SKM-1 (cell line): ENCODE measurements around the gene SPINK8.
"Not testable (repeated sequence)": the region's sequence is repeated elsewhere in the genome, so short reads cannot be mapped to it uniquely, and the experiment has no call there.

Experiments
- DNase-seq: peaks from one replicate; lab custom pipeline; 2025; ENCODE audit not compliant: unreplicated experiment; lab: John Stamatoyannopoulos, UW

The SPINK8 gene

DNA sequence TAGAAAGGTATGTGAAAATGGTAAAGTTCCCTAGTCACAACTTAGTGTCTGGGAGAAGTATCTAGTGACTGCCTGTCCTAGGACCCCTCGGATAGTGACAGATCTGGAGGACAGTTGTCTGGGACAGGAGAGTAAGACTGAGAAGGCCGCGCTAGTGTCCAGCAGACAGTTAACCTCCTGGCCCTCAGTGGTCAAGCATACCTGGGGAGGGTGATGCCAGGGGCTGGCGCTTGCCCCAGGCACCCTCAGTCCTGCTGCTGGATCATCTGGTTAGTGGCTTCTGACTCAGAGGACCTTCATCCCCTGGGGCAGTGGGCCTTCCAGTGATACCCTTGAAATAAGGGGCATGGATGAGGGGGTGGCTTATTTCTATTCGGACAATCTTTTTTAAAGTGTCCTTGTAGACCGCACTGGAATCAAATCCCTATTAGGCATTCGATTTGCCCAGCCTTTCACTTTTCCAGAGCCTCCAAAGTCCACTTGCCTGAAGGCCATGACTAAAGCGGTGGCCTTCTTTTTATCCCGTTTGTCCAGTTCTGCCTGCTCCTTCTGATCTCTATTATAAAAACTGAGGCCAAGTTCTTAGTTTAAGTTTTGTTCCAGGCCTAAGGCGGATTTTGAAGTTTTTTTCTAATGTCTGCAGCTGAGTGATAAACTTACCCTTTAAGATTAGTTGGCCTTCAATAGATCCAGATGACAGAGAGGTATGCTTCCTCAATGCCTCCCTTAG is 1.6 kb downstream of the SPINK8 start:
- DNase-seq, result not testable (repeated sequence)

DNA sequence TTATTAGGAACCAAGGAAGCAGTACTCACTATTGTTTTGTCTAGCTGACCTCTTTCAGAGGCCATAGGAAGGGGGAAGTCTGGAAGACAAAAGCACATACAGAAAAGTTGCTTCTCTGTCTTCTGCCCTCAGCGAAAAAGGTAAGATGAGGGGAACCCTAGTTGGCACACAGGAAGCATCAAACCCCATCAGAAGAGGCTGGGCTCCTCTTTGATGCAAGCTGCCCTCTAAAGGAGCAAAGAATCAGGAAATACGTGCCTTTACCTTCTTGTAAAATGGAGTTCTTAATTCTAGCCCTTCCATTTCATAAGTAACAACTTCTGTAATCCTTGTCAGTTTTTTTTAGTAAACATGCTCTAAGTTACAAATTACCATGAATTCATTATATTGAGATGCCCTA is 12.5 kb downstream of the SPINK8 start:
- no peak for DNase-seq

DNA sequence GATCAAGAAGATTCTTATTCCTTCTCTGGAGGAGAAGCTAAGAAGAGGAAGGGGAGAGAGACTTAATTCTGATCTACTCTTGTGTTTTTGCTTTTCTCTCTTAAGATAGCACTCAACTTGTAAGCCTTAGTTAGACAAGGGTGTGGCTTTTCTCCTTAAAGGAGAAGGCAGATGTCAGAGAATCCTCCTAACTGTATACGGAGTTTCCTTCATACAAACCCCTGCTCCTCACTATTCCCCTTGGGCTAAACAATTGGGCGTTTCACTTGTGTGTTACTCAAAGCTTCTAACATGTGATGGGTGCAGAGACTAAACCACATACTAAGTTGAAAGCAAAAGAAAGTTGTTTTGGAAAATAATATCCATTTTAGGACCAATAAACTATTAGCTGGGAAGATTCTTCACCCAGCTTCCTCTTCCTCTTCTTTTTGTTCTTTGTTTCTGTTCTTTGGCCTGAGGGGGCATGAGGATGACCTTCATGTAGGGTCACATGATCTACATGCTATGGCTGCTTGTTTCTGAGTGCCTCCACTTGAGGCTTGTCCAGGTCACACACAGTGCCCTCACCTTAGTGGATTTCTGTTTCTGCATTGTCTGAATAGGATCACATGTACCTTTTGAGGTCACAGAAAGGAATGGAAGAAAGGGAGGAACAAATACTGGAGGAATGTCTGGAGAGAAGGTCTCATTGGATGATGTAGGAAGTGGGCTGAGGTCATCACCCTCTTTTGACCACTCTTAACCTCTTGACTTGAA is 14.6 kb downstream of the SPINK8 start:
- no peak for DNase-seq

DNA sequence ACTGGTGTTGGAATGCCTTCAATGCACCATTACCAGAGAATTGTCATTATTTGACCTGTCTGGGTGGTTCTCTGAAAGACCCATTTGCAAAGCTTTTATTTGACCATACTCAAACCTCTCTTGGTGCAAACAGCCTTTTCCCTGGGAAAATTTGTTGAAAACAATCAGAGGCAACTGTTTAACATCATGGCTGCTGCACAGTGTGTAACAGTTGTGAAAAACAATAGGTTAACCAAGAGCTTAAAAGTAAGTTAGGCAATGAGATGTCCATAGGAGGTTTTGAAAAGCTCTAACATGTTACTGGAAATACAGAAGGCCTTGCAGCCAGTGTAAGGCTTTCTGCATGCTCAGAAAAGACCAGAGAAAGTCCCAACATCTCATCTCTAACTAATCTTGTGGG is 18.9 kb downstream of the SPINK8 start:
- no peak for DNase-seq

DNA sequence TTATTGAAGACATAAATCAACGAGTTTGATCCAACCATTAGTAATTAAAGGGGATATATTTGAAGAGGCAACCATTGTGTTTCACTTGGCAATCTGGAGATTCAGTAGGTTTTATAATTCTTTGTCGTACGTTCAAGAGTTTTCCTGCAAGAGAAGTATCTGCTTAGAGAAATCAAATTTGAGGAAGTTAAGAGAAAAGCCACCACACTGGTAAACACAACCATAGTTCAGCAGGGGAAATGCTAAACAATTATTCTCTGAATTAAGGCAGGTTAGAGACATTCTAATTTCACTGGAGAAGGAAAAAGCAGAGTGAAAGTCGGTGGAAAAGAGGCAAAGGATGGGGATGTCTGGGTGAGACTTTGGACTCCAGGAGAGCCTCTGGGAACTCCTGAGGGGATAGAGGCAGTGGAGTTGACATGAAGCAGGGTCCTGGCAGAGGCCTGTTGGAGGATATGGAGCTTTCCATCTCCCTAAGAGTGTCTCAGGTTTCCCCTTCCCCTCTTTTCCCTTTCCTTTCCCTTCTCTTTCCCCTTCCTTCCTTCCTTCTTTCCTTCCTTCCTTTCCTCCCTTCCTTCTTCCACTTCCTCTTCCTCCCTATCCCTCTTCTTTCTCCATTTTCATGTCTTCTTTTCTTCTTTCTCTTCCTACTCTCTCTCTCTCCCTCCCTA is 26.5 kb downstream of the SPINK8 start:
- no peak for DNase-seq

DNA sequence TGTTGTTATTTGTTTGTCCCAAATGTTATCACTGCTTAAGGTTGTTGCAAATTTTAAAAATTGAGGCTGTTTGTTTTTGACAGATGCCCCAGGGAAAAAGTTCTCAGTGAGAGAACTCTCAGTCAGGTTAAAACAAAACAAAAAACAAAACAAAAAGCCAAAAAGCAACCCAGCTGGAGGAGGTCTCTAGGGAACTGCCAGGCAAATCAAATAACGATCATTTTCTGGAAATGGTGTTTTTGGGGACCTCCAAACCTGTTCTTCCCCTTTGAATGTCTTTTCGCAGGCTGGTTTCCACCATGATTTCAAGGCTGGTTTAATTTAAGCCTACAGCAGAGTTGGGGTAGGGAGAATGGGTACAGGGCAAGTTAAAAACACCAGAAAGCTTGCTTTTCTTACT is 27.2 kb downstream of the SPINK8 start:
- no peak for DNase-seq

DNA sequence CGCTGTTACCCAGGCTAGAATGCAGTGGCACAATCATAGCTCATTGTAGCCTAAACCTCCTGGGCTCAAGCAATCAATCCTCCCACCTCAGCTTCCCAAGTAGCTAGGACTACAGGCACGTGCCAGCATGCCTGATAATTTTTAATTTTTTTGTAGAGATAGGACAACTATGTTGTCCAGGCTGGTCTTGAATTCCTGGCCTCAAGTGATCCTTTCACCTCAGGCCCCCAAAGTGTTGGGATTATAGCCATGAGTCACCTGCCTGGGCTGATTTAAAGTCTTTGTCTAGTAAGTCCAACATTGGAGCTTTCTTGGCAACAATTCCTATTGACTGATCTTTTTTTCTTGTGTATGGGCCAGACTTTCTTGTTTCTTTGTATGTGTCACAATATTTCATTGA is 28.1 kb downstream of the SPINK8 start:
- DNase-seq, result no peak

DNA sequence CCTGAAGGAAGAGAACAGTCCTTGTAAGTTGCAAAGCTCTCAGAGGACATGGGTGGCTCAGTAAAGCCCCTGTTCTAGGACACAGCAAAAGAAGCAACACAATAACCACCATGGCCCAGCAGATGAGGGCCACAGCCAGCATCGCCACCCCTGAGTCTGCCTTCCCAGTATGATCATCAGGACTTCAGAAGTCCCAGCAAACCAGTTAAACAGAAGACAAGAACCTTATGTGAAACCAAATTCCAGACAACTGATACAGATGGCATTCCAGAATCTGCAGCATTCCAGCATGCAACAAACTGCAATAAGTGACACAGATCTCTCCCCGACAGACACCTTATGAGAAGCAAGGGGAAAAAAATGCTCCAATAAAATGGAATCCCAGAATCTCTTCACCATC is 30.4 kb downstream of the SPINK8 start:
- no peak for DNase-seq

DNA sequence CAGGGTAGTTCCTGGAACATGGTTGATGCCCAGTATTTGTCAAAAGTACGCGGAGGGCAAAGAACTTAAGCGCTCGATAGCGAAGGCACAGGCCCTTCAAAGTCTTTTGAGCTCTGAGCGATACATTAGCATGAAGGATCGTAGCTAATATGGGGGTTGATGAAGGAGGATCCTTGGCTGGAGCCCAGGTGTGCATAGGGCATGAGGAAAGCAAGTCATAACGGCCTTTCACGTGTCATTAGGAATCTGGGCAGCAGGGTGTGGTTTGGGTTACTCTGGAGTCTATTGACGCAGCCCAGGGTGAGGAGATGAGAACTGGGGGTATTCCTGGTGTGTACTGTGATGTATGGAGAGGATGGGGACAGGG is 31.7 kb downstream of the SPINK8 start:
- no peak for DNase-seq

DNA sequence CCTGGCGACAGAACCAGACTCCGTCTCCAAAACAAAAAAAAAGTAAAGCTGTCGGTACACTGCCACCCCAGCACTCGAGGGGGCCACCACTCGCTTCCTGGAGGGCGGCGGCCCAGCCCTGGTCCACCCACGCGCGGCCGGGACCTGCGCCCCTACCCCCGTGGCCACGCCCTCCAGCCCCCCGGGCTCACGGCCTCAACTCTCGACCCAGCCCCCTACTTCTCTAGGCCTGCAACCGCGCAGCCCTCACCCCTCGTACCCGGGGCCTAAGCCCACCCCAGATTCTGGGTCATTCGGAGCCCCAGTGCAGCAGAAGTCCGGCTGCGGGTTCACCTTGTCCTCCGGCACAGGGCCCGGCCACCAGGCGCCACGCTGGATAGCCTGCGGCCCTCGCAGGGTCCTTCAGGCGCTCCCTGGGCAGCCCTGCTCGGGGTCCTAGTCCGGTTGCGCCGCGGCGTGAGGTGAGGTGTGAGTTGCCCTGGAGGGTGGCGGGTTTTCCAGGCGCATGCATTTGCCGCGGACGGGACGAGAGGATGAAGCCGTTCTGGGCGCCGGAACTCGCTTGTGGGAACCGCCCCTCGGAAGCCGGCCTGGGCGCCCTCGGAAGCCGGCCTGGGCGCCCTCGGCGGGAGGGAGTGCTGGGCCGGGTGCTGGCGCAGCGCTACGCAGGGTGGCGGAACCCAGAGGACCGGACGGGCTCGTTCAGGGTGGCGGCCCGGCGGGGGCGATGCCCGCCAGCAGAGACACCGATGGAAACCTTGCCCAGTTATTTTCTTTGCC is 32.3 kb downstream of the SPINK8 start, which contains the start of gene NME6:
Gene NME6 (minus strand): TSS at position 348 of the 780 bp plus-strand sequence.
- DNase-seq, result peak; percentile 85

DNA sequence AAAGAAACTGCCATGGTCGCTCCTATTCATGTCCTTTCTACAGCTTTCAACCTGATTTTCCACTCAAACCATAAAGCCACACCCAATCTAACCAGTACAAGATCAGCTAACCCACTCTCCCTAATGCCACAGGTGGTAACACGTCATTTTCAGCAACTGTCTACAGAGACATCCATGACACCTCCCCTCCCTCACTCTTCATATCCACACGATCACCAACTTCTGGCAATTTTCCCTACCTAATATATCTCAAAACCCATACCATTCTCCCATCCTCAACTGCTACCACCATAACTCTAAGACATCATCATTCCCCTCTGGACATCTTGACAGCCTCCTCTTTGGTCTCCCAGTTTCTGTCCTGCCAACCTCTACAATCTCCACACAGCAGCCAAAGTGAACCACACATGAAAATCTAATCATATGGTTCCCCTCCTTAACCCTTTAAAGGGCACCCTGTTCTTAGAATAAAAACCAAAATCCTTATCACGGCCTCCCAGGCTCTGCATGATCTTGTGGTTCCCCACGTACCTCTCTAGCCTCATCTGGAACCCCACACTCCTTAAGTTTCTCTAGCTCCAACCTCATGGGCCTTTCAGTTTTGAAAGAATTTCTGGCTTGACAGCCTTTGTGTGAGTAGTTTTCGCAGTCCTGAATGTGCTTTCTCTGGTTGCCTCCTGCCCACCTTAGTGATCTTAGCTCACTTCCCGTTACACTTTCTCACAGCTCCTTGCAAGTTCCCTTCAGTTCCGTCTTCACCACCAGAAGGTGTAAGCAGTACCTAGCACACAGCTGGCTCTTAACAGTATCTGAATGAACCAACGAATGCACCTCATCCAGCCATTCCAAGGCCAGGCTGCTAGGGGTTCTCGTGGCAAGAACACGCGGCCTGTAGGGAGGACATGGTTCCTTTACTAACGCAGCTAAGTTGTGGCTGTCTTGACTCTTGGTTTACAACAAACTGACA is 33.4 kb downstream of the SPINK8 start:
- peak; percentile 48 for DNase-seq

DNA sequence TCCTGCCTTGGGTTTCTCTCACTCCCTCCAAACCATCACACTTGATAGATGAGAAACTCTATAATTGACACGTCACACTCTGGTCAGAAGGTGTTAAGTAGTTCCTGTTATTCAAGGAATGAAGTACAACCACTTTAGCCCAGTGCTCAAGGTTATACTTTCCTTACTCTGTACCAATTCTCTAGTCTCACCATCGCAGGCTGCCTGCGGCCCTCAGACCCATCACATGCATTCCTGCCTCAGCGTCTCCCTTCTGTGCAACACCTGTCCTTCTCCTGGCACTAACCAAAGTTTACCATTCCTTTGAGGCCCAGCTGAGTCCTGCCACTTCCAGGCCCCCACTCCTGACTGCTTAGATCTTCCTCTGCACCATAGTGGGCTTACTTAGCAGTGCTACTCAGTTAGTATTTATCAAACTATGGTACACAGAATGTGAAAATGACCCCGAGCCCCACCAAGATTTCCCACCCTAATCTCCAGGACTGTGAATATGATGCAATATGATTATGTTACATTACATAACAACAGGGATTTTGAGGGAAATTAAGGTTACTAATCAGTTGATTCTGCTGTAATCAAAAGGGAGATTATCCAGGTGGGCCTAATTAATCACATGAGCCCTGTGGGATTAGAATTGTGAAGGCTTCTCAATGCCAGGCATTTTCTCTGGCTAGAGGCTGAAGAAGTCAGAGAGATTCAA is 36.2 kb downstream of the SPINK8 start:
- no peak for DNase-seq

DNA sequence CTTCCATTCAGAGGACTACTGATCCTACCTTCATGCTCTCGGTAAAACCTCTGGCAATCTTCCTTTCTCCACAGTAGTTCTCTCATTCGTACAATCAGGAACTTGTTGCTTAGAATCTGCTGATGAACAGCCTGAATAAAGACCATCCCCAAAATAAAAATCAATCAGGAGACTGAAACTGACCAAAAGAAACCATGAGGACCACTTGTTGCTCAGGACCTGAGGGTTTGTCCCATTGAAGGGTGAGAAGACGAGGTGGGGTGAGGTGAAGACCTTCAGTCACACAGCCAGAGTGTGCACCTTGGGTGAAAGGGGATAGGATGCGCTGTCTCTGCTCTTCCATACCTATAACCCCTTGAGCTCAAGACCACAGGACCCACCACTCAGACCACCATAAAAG is 36.8 kb downstream of the SPINK8 start:
- DNase-seq, result no peak

DNA sequence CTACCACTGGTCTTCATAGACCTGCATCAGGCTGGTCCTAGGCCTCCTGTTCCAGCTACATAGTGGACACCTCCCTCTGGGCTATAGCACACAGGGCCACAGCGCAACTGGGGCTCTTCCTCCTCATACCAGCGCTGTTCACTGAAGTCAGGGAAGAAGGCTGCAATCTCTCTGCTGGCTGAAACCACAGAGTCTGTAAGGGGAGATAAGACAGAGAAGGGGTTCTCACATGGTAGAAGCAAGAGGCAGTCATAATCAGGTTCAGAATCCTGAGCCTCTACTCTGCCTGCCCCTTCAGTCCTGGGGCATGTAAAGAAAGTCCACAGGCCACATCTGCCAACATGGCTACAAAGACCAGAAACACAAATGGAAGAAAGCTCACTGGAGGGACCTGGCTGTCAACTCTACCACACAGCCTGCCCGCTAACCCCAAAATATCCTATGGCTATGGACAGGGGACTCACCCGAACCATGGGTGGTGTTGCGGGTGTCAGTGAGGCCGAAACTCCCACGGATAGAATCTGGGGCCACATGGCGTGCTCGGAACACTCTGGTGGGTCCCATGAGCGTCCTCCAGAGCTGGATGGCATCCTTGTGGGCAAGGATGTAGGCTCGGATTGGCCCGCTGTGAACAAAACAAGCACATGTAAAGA is 38.7 kb downstream of the SPINK8 start:
- no peak for DNase-seq

DNA sequence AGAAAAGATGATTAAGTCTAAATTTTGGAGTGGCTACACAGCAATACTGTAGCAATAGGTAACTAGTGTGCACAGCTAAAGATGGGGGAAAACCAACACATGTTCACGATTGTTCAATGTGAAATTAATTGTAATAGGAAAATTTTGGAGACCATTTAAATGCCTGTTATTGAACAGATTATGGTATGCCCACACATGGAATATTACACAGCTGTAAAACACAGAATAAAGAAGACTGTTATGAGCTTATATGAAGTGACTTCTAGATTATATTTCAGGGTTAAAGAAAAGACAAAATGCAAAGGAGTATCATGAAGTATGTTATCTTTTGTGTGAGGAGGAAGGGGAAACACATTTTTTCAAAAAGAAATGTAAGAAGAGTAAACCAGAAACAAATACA is 43.8 kb downstream of the SPINK8 start:
- no peak for DNase-seq

DNA sequence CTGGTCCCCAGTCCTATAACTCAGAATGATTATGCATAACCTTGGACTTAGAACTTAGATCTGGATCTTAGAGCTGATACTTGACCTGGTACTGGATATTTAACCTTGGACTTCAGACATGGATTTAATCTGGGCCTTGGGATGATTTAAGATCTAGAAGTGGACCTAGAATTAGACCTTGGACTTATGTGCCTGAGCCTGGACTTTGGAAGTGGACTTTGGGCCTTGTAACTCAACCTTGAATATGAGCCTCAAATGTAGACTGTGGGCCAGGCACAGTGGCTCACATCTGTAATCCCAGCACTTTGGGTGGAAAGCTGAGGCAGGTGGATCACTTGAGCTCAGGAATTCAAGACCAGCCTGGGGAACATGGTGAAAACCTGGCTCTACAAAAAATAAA is 46.4 kb downstream of the SPINK8 start:
- no peak for DNase-seq

DNA sequence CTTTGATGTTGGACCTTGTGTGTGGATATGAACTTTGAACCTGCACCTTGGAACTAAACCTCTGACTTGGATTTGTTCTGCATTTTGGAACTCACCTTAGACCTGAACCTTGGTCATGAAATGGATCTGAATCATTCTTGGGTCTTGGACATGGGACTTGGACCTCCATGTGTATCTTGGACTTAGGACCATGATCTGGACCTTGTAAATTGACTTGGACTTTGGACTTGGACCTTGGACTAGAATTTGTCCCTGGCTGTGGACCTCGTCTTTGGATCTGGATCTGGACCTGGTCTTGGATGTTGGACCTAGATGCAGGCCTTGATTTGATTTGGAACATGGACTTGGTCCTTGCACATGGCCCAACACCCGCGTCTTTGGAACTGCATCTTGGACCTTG is 47.2 kb downstream of the SPINK8 start:
- DNase-seq, result no peak

DNA sequence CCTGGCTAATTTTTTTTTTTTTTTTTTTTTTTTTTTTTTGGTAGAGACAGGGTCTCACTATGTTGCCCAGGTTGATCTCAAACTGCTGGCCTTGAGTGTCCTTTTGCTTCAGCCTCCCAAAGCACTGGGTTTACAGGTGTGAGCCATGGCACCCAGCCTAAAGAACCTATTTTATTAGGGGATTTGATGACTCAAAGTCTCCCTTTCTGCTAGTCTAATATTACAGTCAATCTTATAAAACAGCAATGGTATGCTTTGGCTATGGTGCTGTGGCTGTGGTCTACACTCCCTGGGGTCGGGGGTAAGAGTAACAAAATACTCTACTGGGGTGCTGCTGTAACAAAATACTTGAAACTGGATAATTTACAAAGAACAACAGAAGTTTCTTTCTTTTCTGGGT is 47.8 kb downstream of the SPINK8 start:
- DNase-seq, result no peak

DNA sequence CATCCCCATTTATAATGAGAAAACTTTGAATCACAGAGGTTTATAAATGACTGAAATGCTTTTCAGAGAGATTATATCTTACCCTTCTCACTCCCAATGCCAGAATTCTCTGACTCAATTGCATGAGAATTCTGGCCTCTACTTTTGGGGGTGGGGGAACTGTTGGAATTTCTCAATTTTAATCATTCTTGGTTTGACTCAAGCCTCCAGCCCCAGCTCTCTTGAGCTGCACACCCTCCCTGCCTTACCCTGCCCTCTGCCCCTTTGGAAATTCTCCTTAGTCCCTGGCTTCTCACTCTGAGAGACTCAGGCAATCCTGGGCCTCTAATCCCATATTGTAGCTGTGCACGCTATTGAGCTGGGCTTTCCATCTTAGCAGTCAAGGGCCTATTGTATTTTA is 48.3 kb downstream of the SPINK8 start:
- DNase-seq, result no peak
